Thyroid gland (tissue), 4 donors: ENCODE results near the gene TOPAZ1.

Source experiments
- POLR2A ChIP-seq, 2 donors: fragments of 450-650 bp; IDR thresholded peaks; one replicate each; pipeline ENCODE4 v1.6.1; 2017; ENCODE audit warnings: antibody characterized with exemption in 2 of 2, mild to moderate bottlenecking in 2 of 2, moderate library complexity in 1 of 2
- TF ChIP-seq, protein P1 (sequence below), 6 experiments: fragments of 200-600 bp in 3 of 6; fragments of 450-650 bp in 3 of 6; sonication (generic) in 3 of 6; IDR thresholded peaks; one replicate each; pipeline ENCODE4 v1.5.1; 2016 to 2019; ENCODE audit warnings: antibody characterized with exemption in 6 of 6, mild to moderate bottlenecking in 2 of 6, inconsistent platforms in 1 of 6, moderate library complexity in 1 of 6

DNA sequence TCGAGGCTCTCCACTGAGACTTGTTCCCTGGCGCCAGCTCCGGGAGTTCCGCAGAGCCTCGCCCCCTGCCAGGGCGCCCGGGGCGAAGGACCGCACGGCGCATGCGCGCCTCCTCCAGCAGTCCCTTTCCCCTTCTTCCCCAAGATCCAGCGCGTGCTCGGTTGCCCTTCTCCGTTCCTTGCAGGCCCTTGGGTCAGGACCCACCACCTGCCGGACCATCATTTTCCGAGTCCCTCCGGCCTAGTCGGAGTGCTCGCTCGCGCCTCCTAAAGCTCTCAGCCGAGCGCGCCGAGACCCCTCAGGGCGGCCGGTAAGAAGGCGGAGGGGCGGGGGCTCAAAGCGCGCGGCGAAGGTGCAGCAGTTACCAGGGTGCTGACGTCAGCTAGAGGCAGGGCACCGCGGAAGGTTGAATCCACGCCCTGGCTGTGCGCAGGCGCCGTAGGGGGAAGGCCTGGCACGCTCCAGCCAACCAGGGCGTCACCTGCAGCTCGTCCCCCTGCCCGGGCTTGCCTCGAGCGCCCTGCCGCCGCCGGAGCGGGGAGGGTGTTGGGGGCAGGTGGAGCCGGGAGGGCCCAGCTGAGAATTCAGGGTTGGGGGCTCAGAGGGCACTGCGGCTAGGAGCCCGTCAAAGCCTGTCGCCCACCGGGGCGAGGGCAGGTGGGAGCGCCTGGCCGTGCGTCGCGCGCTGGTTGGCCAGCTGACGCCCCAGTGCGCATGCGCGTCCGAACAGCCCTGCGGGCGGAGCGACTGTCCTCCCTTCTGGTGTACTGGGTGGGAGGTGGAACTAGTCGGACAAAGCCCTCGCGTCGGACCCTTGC, 96.5 kb downstream of the TOPAZ1 start, which contains the start of gene TCAIM:
- TF ChIP-seq, protein P1, sequence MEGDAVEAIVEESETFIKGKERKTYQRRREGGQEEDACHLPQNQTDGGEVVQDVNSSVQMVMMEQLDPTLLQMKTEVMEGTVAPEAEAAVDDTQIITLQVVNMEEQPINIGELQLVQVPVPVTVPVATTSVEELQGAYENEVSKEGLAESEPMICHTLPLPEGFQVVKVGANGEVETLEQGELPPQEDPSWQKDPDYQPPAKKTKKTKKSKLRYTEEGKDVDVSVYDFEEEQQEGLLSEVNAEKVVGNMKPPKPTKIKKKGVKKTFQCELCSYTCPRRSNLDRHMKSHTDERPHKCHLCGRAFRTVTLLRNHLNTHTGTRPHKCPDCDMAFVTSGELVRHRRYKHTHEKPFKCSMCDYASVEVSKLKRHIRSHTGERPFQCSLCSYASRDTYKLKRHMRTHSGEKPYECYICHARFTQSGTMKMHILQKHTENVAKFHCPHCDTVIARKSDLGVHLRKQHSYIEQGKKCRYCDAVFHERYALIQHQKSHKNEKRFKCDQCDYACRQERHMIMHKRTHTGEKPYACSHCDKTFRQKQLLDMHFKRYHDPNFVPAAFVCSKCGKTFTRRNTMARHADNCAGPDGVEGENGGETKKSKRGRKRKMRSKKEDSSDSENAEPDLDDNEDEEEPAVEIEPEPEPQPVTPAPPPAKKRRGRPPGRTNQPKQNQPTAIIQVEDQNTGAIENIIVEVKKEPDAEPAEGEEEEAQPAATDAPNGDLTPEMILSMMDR (IDR thresholded peaks at IDR 0.05) = peak in 1 of 6 experiments; percentile 24
- peak; percentile 63 to 93 for TF ChIP-seq POLR2A (IDR thresholded peaks at IDR 0.05)
